Muscle layer of duodenum (tissue), 2 donors: ENCODE data around the gene CBX7.

Experiments used
- H3K27ac ChIP-seq: one replicate; pipeline ENCODE4 v1.7.0; 2013; ENCODE audit warnings: mild to moderate bottlenecking, low read length
- H3K27me3 ChIP-seq: one replicate; pipeline ENCODE4 v1.7.0; 2013; ENCODE audit warnings: low read depth, mild to moderate bottlenecking, control low read depth, low read length
- H3K36me3 ChIP-seq, 2 donors: one replicate each; pipeline ENCODE4 v1.7.0; 2013; ENCODE audit warnings: low read length in 2 of 2, control low read depth in 1 of 2, mild to moderate bottlenecking in 1 of 2; ENCODE audit not compliant: insufficient read depth in 2 of 2, control insufficient read depth in 1 of 2
- H3K4me1 ChIP-seq, 2 donors: one replicate each; pipeline ENCODE4 v1.7.0; 2013; ENCODE audit warnings: low read length in 2 of 2, mild to moderate bottlenecking in 2 of 2, control low read depth in 1 of 2, moderate library complexity in 1 of 2; ENCODE audit not compliant: insufficient read depth in 2 of 2, control insufficient read depth in 1 of 2
- H3K4me3 ChIP-seq, 2 donors: one replicate each; pipeline ENCODE4 v1.7.0; 2013; ENCODE audit warnings: low read length in 2 of 2, low read depth in 1 of 2, mild to moderate bottlenecking in 1 of 2
- H3K9me3 ChIP-seq, 2 donors: one replicate each; pipeline ENCODE4 v1.7.0; 2013; ENCODE audit warnings: low read length in 2 of 2, control low read depth in 1 of 2, mild to moderate bottlenecking in 1 of 2; ENCODE audit not compliant: control insufficient read depth in 1 of 2
- donor health status: healthy.

Gene CBX7

GRCh38 chr22:39094717-39095389 lies 57.6 kb downstream of the CBX7 start:
- Histone ChIP-seq H3K4me1 (peaks cover 0 to 4% of the 10 kb centered on the region in 2 donors), H3K4me3 (no peak overlapping the region), H3K27ac (no peak overlapping the region), H3K27me3 (peaks cover 4% of the 10 kb centered on the region), H3K9me3 (no peaks in the 10 kb centered on the region), H3K36me3 (no peaks in the 10 kb centered on the region)

- Histone ChIP-seq H3K27ac (no peak overlapping the region), H3K27me3 (peaks cover 4% of the 10 kb centered on the region), H3K4me1 (peaks cover 4 to 5% of the 10 kb centered on the region in 2 donors), H3K36me3 (no peaks in the 10 kb centered on the region), H3K9me3 (no peaks in the 10 kb centered on the region), H3K4me3 (no peak overlapping the region)
Measured at GRCh38 chr22:39092111-39092862, 60.2 kb downstream of the CBX7 start.

- Histone ChIP-seq H3K27ac (no peak overlapping the region), H3K4me1 (peaks cover 0 to 5% of the 10 kb centered on the region in 2 donors), H3K27me3 (peaks cover 4% of the 10 kb centered on the region), H3K9me3 (no peaks in the 10 kb centered on the region), H3K36me3 (peaks cover 0 to 8% of the 10 kb centered on the region in 2 donors), H3K4me3 (no peak overlapping the region)
Measured at GRCh38 chr22:39091126-39092081, 61.1 kb downstream of the CBX7 start.

GRCh38 chr22:39090426-39091064 lies 61.9 kb downstream of the CBX7 start:
- peaks cover 4% of the 10 kb centered on the region for H3K27me3 ChIP-seq
- no peaks in the 10 kb centered on the region for H3K9me3 ChIP-seq
- peaks cover 0 to 8% of the 10 kb centered on the region in 2 donors for H3K36me3 ChIP-seq
- H3K4me3 ChIP-seq = no peak overlapping the region
- no peak overlapping the region for H3K27ac ChIP-seq
- peaks cover 0 to 5% of the 10 kb centered on the region in 2 donors for H3K4me1 ChIP-seq

GRCh38 chr22:39089928-39090327 lies 62.6 kb downstream of the CBX7 start:
- H3K27ac ChIP-seq = no peak overlapping the region
- peaks cover 4% of the 10 kb centered on the region for H3K27me3 ChIP-seq
- H3K9me3 ChIP-seq = no peaks in the 10 kb centered on the region
- H3K4me1 ChIP-seq = peaks cover 0 to 5% of the 10 kb centered on the region in 2 donors
- H3K4me3 ChIP-seq = no peak overlapping the region
- peaks cover 0 to 8% of the 10 kb centered on the region in 2 donors for H3K36me3 ChIP-seq

GRCh38 chr22:39088685-39089032 lies 63.8 kb downstream of the CBX7 start:
- Histone ChIP-seq H3K4me1 (peaks cover 0 to 5% of the 10 kb centered on the region in 2 donors), H3K27ac (no peak overlapping the region), H3K4me3 (no peak overlapping the region), H3K36me3 (peaks cover 0 to 8% of the 10 kb centered on the region in 2 donors), H3K9me3 (no peaks in the 10 kb centered on the region), H3K27me3 (peaks cover 4% of the 10 kb centered on the region)

GRCh38 chr22:39087881-39088684 lies 64.4 kb downstream of the CBX7 start:
- Histone ChIP-seq H3K27me3 (peaks cover 4% of the 10 kb centered on the region), H3K4me3 (no peak overlapping the region), H3K27ac (no peak overlapping the region), H3K9me3 (no peaks in the 10 kb centered on the region), H3K36me3 (peaks cover 0 to 8% of the 10 kb centered on the region in 2 donors), H3K4me1 (peaks cover 0 to 5% of the 10 kb centered on the region in 2 donors)

GRCh38 chr22:39087098-39087497 lies 65.4 kb downstream of the CBX7 start:
- Histone ChIP-seq H3K4me1 (peaks cover 0 to 5% of the 10 kb centered on the region in 2 donors), H3K27me3 (peaks cover 4% of the 10 kb centered on the region), H3K36me3 (peaks cover 0 to 8% of the 10 kb centered on the region in 2 donors), H3K27ac (no peak overlapping the region), H3K4me3 (no peak overlapping the region), H3K9me3 (no peaks in the 10 kb centered on the region)

- Histone ChIP-seq H3K27me3 (no peaks in the 10 kb centered on the region), H3K4me1 (peaks cover 0 to 5% of the 10 kb centered on the region in 2 donors), H3K27ac (no peak overlapping the region), H3K9me3 (no peaks in the 10 kb centered on the region), H3K4me3 (no peak overlapping the region), H3K36me3 (peaks cover 0 to 13% of the 10 kb centered on the region in 2 donors)
Measured at GRCh38 chr22:39084666-39085065, 67.8 kb downstream of the CBX7 start.
